ENCODE results near the gene GHR. TPM values are rescaled to one million over a fixed set of nuclear protein-coding genes. Genes with fewer than 3 reads are reported as not detected.

The GHR gene
- total RNA-seq, 2 experiments from 2014 or later = not detected

DNA sequence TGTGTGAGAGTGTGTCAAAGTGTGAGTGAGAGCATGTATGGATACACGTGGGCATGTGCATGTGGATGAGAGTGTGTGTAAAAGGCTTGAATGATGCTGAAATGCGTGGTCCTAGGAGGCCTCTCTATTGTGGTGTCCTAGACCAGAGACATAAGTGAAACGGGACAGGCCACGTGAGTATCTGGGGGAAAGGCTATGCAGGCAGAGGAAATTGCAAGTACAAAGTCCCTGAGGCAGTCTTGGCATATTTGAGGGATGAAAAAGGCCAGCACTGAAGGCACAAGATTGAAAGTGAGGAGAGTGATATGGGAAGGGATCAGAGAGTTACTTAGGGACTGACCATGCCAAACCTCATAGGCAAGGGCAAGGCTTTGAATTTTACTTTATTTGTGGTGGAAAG lies 266.2 kb downstream of the GHR start:
- ChIA-PET POLR2A (no interaction called here), CTCF (ENCODE audit: unreplicated experiment) (no interaction called here)
- intact Hi-C loops (cut with micrococcal nuclease; ENCODE audit: unreplicated experiment) = no loop called here
- H3K9me2 ChIP-seq (ENCODE audit: insufficient read depth, low read length) = no peaks in the 10 kb centered on the region
- H3K4me3 ChIP-seq (ENCODE audit: low read depth, low read length, poor library complexity, severe bottlenecking) = no peak overlapping the region
- no peaks in the 10 kb centered on the region for H3K9me3 ChIP-seq (ENCODE audit: low read length)
- no peak overlapping the region for H3K27ac ChIP-seq (ENCODE audit: low read depth, low read length, poor library complexity, severe bottlenecking)
- no peak for DNase-seq (ENCODE audit: low spot score)
- no peaks in the 10 kb centered on the region for H3K79me2 ChIP-seq (ENCODE audit: insufficient read depth, low read depth, low read length)
- no TSS peak for BruUV-seq (replicated peaks)
- H3K4me2 ChIP-seq (ENCODE audit: low read length) = no peak overlapping the region
- no peak overlapping the region for H2AFZ ChIP-seq (ENCODE audit: low read length)
- no peaks in the 10 kb centered on the region for H3K36me3 ChIP-seq (ENCODE audit: insufficient read depth, low read length)
- TF ChIP-seq, protein P1, sequence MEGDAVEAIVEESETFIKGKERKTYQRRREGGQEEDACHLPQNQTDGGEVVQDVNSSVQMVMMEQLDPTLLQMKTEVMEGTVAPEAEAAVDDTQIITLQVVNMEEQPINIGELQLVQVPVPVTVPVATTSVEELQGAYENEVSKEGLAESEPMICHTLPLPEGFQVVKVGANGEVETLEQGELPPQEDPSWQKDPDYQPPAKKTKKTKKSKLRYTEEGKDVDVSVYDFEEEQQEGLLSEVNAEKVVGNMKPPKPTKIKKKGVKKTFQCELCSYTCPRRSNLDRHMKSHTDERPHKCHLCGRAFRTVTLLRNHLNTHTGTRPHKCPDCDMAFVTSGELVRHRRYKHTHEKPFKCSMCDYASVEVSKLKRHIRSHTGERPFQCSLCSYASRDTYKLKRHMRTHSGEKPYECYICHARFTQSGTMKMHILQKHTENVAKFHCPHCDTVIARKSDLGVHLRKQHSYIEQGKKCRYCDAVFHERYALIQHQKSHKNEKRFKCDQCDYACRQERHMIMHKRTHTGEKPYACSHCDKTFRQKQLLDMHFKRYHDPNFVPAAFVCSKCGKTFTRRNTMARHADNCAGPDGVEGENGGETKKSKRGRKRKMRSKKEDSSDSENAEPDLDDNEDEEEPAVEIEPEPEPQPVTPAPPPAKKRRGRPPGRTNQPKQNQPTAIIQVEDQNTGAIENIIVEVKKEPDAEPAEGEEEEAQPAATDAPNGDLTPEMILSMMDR (conservative IDR thresholded peaks at IDR 0.05; ENCODE audit: low read length) = no peak
- no peak for TF ChIP-seq EZH2phosphoT487 (IDR thresholded peaks at IDR 0.05; ENCODE audit: borderline replicate concordance, low read depth, low read length)
- H4K20me1 ChIP-seq (ENCODE audit: insufficient read depth, low read length) = no peaks in the 10 kb centered on the region
- no peaks in the 10 kb centered on the region for H3K4me1 ChIP-seq (ENCODE audit: insufficient read depth, low read length, poor library complexity, severe bottlenecking)

DNA sequence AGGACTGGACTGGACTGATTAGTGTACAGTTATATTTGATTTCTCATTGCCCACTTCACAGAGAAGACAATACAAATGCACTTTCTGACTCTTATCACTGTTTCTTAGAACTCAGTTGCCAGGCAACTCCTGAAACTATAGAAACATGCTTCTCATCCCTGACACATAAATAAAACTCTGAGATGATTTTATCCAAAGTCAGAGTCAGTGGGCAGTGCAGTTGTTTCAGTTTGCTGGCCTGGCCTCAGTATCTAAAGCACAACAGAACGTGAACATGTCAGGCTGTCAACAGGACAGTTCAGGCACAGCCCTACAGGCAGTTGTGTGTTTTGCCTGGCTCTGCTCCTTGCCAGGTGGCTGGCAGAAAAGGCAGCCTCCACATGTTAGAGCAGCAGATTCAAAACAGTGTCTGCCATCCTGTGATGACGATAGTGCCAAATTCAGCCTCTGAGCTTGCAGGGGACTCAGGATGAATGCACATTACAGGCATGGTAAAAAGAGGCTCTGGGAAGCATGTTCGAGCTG lies 268.2 kb downstream of the GHR start:
- no peaks in the 10 kb centered on the region for H3K9me3 ChIP-seq (ENCODE audit: low read length)
- no peaks in the 10 kb centered on the region for H3K79me2 ChIP-seq (ENCODE audit: insufficient read depth, low read depth, low read length)
- H3K4me2 ChIP-seq (ENCODE audit: low read length) = no peak overlapping the region
- no TSS peak for BruUV-seq (replicated peaks)
- H3K27ac ChIP-seq (ENCODE audit: low read depth, low read length, poor library complexity, severe bottlenecking) = no peak overlapping the region
- no peaks in the 10 kb centered on the region for H3K9me2 ChIP-seq (ENCODE audit: insufficient read depth, low read length)
- no peak overlapping the region for H3K4me3 ChIP-seq (ENCODE audit: low read depth, low read length, poor library complexity, severe bottlenecking)
- no peak overlapping the region for H2AFZ ChIP-seq (ENCODE audit: low read length)
- CTCF ChIA-PET (ENCODE audit: unreplicated experiment) = no interaction called here
- intact Hi-C loops (cut with micrococcal nuclease; ENCODE audit: unreplicated experiment) = no loop called here
- DNase-seq (ENCODE audit: low spot score) = no peak
- no peaks in the 10 kb centered on the region for H3K36me3 ChIP-seq (ENCODE audit: insufficient read depth, low read length)
- H3K4me1 ChIP-seq (ENCODE audit: insufficient read depth, low read length, poor library complexity, severe bottlenecking) = no peaks in the 10 kb centered on the region
- POLR2A ChIA-PET = no interaction called here
- TF ChIP-seq, protein P1 (conservative IDR thresholded peaks at IDR 0.05; ENCODE audit: low read length) = no peak
- no peak for TF ChIP-seq EZH2phosphoT487 (IDR thresholded peaks at IDR 0.05; ENCODE audit: borderline replicate concordance, low read depth, low read length)
- H4K20me1 ChIP-seq (ENCODE audit: insufficient read depth, low read length) = no peaks in the 10 kb centered on the region

DNA sequence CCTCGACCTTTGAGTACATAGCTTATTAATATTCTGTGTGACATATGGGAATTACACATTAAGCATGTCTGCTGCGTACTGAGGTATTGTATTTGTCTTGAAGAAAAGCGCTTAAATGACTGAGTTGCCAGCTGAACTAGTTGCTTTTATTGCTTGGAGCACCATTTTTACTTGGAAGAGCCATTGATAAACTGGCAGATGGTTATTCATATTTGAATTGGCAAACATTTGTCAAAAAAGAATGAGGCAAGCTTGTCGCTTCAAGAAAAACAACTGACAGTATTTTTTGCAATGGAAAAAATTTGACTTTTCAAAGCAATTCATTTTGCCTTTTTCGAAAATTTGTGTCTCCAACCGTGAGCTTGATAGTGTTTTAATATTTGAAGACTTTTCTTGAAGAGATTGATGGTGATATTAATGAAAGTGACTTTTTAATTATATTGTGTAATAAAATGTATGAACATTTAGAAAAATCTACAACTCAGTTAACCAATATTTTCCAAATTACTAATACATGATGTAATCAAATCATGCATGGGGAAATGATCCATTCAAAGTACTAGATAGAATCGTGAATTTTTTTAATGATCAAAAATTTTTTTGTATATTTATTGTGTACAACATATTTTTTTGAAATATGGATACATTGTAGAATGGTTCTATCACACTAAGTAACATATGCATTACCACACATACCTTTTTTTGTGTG lies 278.3 kb downstream of the GHR start:
- TF ChIP-seq, protein P1 (conservative IDR thresholded peaks at IDR 0.05; ENCODE audit: low read length) = no peak
- no peak for TF ChIP-seq EZH2phosphoT487 (IDR thresholded peaks at IDR 0.05; ENCODE audit: borderline replicate concordance, low read depth, low read length)
- DNase-seq (ENCODE audit: low spot score) = no peak
- intact Hi-C loops (cut with micrococcal nuclease; ENCODE audit: unreplicated experiment) = no loop called here
- no peaks in the 10 kb centered on the region for H3K9me3 ChIP-seq (ENCODE audit: low read length)
- H3K36me3 ChIP-seq (ENCODE audit: insufficient read depth, low read length) = no peaks in the 10 kb centered on the region
- H3K9me2 ChIP-seq (ENCODE audit: insufficient read depth, low read length) = no peaks in the 10 kb centered on the region
- ChIA-PET CTCF (ENCODE audit: unreplicated experiment) (no interaction called here), POLR2A (interaction anchor here (0.5 to 0.7 kb wide), 2 partner anchors 33 to 380 kb away, joined by 3 read pairs; no protein-coding TSS in a partner anchor)
- H3K79me2 ChIP-seq (ENCODE audit: insufficient read depth, low read depth, low read length) = no peaks in the 10 kb centered on the region; the same call in 1 of the 2 replicates
- no peaks in the 10 kb centered on the region for H4K20me1 ChIP-seq (ENCODE audit: insufficient read depth, low read length)
- no peaks in the 10 kb centered on the region for H3K4me1 ChIP-seq (ENCODE audit: insufficient read depth, low read length, poor library complexity, severe bottlenecking)
- no peak overlapping the region for H3K27ac ChIP-seq (ENCODE audit: low read depth, low read length, poor library complexity, severe bottlenecking)
- no peak overlapping the region for H3K4me2 ChIP-seq (ENCODE audit: low read length)
- BruUV-seq (replicated peaks) = no TSS peak
- H2AFZ ChIP-seq (ENCODE audit: low read length) = no peak overlapping the region
- H3K4me3 ChIP-seq (ENCODE audit: low read depth, low read length, poor library complexity, severe bottlenecking) = no peak overlapping the region
